Spleen (tissue), 11 donors: ENCODE results near the gene ADAMTS5. TPM values are rescaled to one million over a fixed set of nuclear protein-coding genes. Genes with fewer than 3 reads are reported as not detected.

Experiments
- DNase-seq: peaks from one replicate; pipeline ENCODE4 v3.0.0-alpha.2; 2020
- H3K27ac ChIP-seq, 8 donors: fragments of 200-600 bp; sonication (generic) in 7 of 8; 1 replicate in 4 of 8; 2 replicates in 4 of 8; pipeline versions ENCODE4 v1.5.0 to v1.8.0; 2016 to 2021; ENCODE audit warnings: inconsistent platforms in 4 of 8, mild to moderate bottlenecking in 4 of 8, moderate library complexity in 1 of 8
- H3K27me3 ChIP-seq, 7 donors: fragments of 200-600 bp; sonication (generic) in 6 of 7; replicated peaks in 1 of 7; 1 replicate in 4 of 7; 2 replicates in 3 of 7; pipeline versions ENCODE4 v1.5.0 to v1.8.0; 2016 to 2021; ENCODE audit warnings: inconsistent platforms in 3 of 7, mild to moderate bottlenecking in 1 of 7
- H3K36me3 ChIP-seq, 6 donors: fragments of 200-600 bp; sonication (generic) in 5 of 6; 1 replicate in 4 of 6; 2 replicates in 2 of 6; pipeline versions ENCODE4 v1.5.0 to v1.8.0; 2016 to 2021; ENCODE audit warnings: inconsistent platforms in 2 of 6
- H3K4me1 ChIP-seq, 6 donors: fragments of 200-600 bp; sonication (generic) in 5 of 6; 1 replicate in 3 of 6; 2 replicates in 3 of 6; pipeline versions ENCODE4 v1.5.0 to v1.8.0; 2016 to 2021; ENCODE audit warnings: inconsistent platforms in 3 of 6
- H3K4me3 ChIP-seq, 8 donors: fragments of 200-600 bp; sonication (generic) in 7 of 8; 1 replicate in 4 of 8; 2 replicates in 4 of 8; pipeline versions ENCODE4 v1.5.0 to v1.8.0; 2016 to 2021; ENCODE audit warnings: inconsistent platforms in 4 of 8, mild to moderate bottlenecking in 4 of 8, moderate library complexity in 2 of 8
- H3K9me3 ChIP-seq, 8 donors: fragments of 200-600 bp; sonication (generic) in 7 of 8; 1 replicate in 4 of 8; 2 replicates in 4 of 8; pipeline versions ENCODE4 v1.5.0 to v1.8.0; 2016 to 2021; ENCODE audit warnings: inconsistent platforms in 4 of 8
- CTCF ChIP-seq, 11 experiments: fragments of 200-600 bp in 7 of 11; fragments of 450-650 bp in 4 of 11; sonication (generic) in 4 of 11; IDR thresholded peaks in 8 of 11; conservative IDR thresholded peaks in 3 of 11; 1 replicate in 7 of 11; 2 replicates in 4 of 11; pipeline versions ENCODE4 v1.4.0 to v1.8.0; 2016 to 2021; ENCODE audit warnings: antibody characterized with exemption in 11 of 11, inconsistent platforms in 4 of 11, mild to moderate bottlenecking in 1 of 11
- POLR2A ChIP-seq, 3 donors: fragments of 450-650 bp; IDR thresholded peaks; one replicate each; pipeline ENCODE4 v1.5.1; 2017; ENCODE audit warnings: antibody characterized with exemption in 3 of 3, mild to moderate bottlenecking in 1 of 3
- POLR2AphosphoS5 ChIP-seq, 3 donors: sonication (generic); formaldehyde crosslinking; IDR thresholded peaks; one replicate each; pipeline ENCODE4 v1.5.1; 2017; ENCODE audit warnings: antibody characterized with exemption in 3 of 3
- WGBS, 5 donors: extraction: QIAGEN DNeasy Blood & Tissue Kit in 3 of 5; methylation state at CpG; one replicate each; pipeline versions ENCODE4 v1.1.5 to v1.1.7; 2013 to 2018; 5-methylcytosine and 5-hydroxymethylcytosine counted together
- intact Hi-C: fragments of 100-400 bp; cut with DNase I; formaldehyde crosslinking; loops from one replicate; pipeline ENCODE4 v1.15.0; 2023; ENCODE audit warnings: low total_unique reads
- polyA plus RNA-seq, 3 donors: library from polyadenylated mRNA; stranded (reverse); fragments of 200-250 nt; gene quantifications; one replicate each; pipeline ENCODE4 v1.2.1, GENCODE V29; 2013
- total RNA-seq, 7 donors: library from RNA; depleted of rRNA in 3 of 7; stranded (reverse); fragments of >200 nt in 3 of 7; fragmentation: NEBNext Ultra II Directional in 4 of 7; extraction: Animal tissue kit (Norgen Biotek cat#: 25700) in 4 of 7; gene quantifications; one replicate each; pipeline versions ENCODE4 v1.1.0 to v1.2.1, GENCODE V29; 2016 to 2021
- donor health status: healthy with polysubstance abuse.
- donor health status: DM: no; HTN: no; CAD: no; lungs with moderate emphysema.
- donor health status: DM: no; HTN: no; CAD: no.
- donor health status: Bipolar disorder and iron deficiency.
- donor health status: healthy.
- donor health status: DM: no; HTN: no; CAD: no.
- donor health status: DM: yes; HTN: yes; CAD: no.

ADAMTS5 gene
- total and polyA plus RNA-seq, 10 donors: 1.7 to 61.2 (median 29.3) TPM

- intact Hi-C loops: no loop called here
- no peak overlapping the region for H3K27ac ChIP-seq
- TF ChIP-seq POLR2A (IDR thresholded peaks at IDR 0.05) (no peak), POLR2AphosphoS5 (IDR thresholded peaks at IDR 0.05) (no peak), CTCF (IDR thresholded peaks at IDR 0.05 in 8 of 11, conservative IDR thresholded peaks at IDR 0.05 in 3 of 11) (no peak)
Measured at GRCh38 chr21:26920055-26920454, 46.8 kb downstream of the ADAMTS5 start.

DNA sequence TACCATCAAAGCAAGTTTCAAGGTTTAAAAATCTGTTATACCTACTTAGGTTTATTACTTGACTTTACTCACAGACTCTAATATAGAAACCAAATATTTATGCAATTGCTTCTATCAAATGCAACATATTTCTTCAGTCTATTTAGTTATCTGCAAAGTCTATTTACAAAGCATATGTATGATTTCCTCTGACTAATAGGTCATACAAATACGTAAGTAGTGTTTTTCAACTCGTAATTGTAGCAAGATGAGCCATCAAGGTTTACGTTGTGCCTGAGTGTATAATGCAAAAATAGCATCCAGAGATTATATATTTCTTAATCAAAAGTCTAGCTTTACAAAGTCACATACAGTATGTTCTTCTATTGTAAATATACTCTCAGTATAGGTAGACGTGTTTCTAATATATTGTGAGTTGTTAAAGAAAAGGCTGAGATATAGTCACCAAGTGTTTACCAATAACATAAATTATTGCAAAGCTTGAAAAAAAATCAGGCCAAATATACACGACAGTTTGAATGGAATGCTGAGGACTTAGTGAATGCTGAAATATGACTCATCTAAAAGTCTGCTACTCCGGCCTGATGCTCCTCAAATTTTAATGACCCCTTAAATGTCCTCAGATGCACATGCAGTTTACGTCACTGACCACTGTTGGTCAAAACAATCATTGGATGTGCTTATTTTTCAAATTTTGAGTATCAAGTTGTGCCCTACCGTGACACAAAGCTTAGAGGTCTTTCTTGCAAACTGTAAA is 48.4 kb downstream of the ADAMTS5 start:
- intact Hi-C loops: no loop called here
- no peak overlapping the region for H3K4me3 ChIP-seq
- H3K36me3 ChIP-seq: no peaks in the 10 kb centered on the region
- DNase-seq: no peak
- no peaks in the 10 kb centered on the region for H3K27me3 ChIP-seq
- H3K4me1 ChIP-seq: no peaks in the 10 kb centered on the region
- peaks cover 0 to 13% (median 12%) of the 10 kb centered on the region in 8 donors for H3K9me3 ChIP-seq
- no peak for TF ChIP-seq CTCF (IDR thresholded peaks at IDR 0.05 in 8 of 11, conservative IDR thresholded peaks at IDR 0.05 in 3 of 11)
- TF ChIP-seq POLR2AphosphoS5 (IDR thresholded peaks at IDR 0.05): no peak
- no peak for TF ChIP-seq POLR2A (IDR thresholded peaks at IDR 0.05)
- H3K27ac ChIP-seq: no peak overlapping the region
- 81 to 88% (median 84%) methylated on average over 8 of the region's 8 CpGs for WGBS, 5 donors

More at GRCh38 chr21:26920055-26920454, 46.8 kb downstream of the ADAMTS5 start:
- H3K9me3 ChIP-seq: peaks cover 0 to 3% (median 0%) of the 10 kb centered on the region in 8 donors
- no peak for DNase-seq
- H3K27me3 ChIP-seq: no peaks in the 10 kb centered on the region
- H3K4me1 ChIP-seq: no peaks in the 10 kb centered on the region
- no peak overlapping the region for H3K4me3 ChIP-seq
- H3K36me3 ChIP-seq: peaks cover 0 to 14% (median 2%) of the 10 kb centered on the region in 6 donors

DNA sequence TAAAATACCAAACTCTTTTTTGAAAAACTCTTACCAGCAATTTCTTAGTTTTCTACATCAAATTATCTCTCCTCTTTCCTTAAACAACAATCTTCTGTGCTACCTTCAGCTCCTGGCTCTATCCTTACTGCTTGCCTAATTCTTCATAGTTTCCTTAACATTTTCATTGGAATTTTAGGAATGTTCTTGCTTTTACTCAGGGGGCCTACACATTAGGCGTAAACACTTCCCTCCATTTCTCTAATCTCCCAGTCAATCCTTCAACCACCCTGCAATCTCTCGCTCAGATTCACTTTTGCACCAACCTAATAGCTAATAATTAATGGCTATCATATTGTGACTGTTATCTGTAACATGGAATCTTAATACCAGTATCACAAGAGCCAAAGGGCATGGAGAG is 50.1 kb downstream of the ADAMTS5 start:
- no peaks in the 10 kb centered on the region for H3K4me1 ChIP-seq
- no peaks in the 10 kb centered on the region for H3K27me3 ChIP-seq
- 88 to 95% (median 92%) methylated on average over 2 of the region's 2 CpGs for WGBS, 5 donors
- intact Hi-C loops: no loop called here
- H3K27ac ChIP-seq: no peak overlapping the region
- no peak for TF ChIP-seq POLR2A (IDR thresholded peaks at IDR 0.05)
- TF ChIP-seq CTCF (IDR thresholded peaks at IDR 0.05 in 8 of 11, conservative IDR thresholded peaks at IDR 0.05 in 3 of 11): no peak
- TF ChIP-seq POLR2AphosphoS5 (IDR thresholded peaks at IDR 0.05): no peak
- DNase-seq: no peak
- no peaks in the 10 kb centered on the region for H3K36me3 ChIP-seq
- peaks cover 0 to 13% (median 12%) of the 10 kb centered on the region in 8 donors for H3K9me3 ChIP-seq
- no peak overlapping the region for H3K4me3 ChIP-seq

DNA sequence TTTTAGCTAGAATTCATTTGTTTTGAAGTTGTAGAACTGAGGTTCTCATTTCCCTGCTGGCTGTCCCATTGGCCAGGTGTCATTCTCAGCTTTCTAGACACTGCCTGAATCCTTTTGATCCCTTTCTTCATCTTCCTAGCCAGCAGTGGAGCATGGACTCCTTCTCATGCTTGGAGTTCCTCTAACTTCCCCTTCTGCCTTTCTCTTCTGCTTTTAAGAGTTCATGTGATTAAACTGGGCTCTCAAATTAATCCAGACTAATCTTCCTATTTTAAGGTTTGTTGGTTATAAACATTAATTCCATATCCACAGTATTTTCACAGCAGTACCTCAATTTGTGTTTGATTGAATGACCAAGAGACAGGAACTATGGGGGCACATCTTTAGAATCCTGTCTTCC is 52.3 kb downstream of the ADAMTS5 start:
- Histone ChIP-seq H3K36me3 (no peaks in the 10 kb centered on the region), H3K27me3 (no peaks in the 10 kb centered on the region), H3K27ac (no peak overlapping the region), H3K4me1 (no peaks in the 10 kb centered on the region), H3K9me3 (peaks cover 0 to 13% (median 12%) of the 10 kb centered on the region in 8 donors), H3K4me3 (no peak overlapping the region)
- TF ChIP-seq POLR2AphosphoS5 (IDR thresholded peaks at IDR 0.05) (no peak), POLR2A (IDR thresholded peaks at IDR 0.05) (no peak), CTCF (IDR thresholded peaks at IDR 0.05 in 8 of 11, conservative IDR thresholded peaks at IDR 0.05 in 3 of 11) (no peak)
- intact Hi-C loops: no loop called here
- no peak for DNase-seq
